Stimulated activated CD4-positive, alpha-beta T cell treated with anti-CD3 and anti-CD28 coated beads, TNF-alpha, amount 100 ng/mL, for 48 hours (primary cell): ENCODE measurements around the gene MED13.
"Not testable (repeated sequence)": the region's sequence is repeated elsewhere in the genome, so short reads cannot be mapped to it uniquely, and the experiment has no call there.

Experiments used
- DNase-seq, 3 donors: peaks; one replicate each; pipeline ENCODE4 v3.0.0-alpha.2; 2020; ENCODE audit warnings: low read depth in 3 of 3

The MED13 gene

GRCh38 chr17:62090021-62090824, 25.1 kb upstream of the MED13 start:
- no peak for DNase-seq

GRCh38 chr17:62089334-62089733, 24.3 kb upstream of the MED13 start:
- no peak for DNase-seq

- no peak for DNase-seq
These were observed 21.7 kb upstream of the MED13 start for GRCh38 chr17:62086737-62087136.

GRCh38 chr17:62085511-62086408, 20.7 kb upstream of the MED13 start:
- no peak for DNase-seq

GRCh38 chr17:62084585-62084984, 19.5 kb upstream of the MED13 start:
- no peak for DNase-seq

- no peak for DNase-seq
These were observed 18.6 kb upstream of the MED13 start for GRCh38 chr17:62083651-62084050.

- DNase-seq = no peak
These were observed 15.6 kb upstream of the MED13 start for GRCh38 chr17:62080647-62081046.

- no peak for DNase-seq
These were observed 12.9 kb upstream of the MED13 start for GRCh38 chr17:62078009-62078408.

- no peak for DNase-seq
These were observed 12.0 kb upstream of the MED13 start for GRCh38 chr17:62076864-62077788.

- DNase-seq = no peak
These were observed 10.3 kb upstream of the MED13 start for GRCh38 chr17:62075308-62075815.

GRCh38 chr17:62073993-62074392, 8.9 kb upstream of the MED13 start:
- no peak for DNase-seq

GRCh38 chr17:62072855-62073254, 7.8 kb upstream of the MED13 start:
- not testable (repeated sequence) for DNase-seq

- no peak for DNase-seq
These were observed 5.8 kb upstream of the MED13 start for GRCh38 chr17:62070900-62071299.

- DNase-seq = no peak
These were observed 2.4 kb upstream of the MED13 start for GRCh38 chr17:62067165-62068145.

GRCh38 chr17:62065611-62066468, 762 bp upstream of the MED13 start:
- DNase-seq = peak; percentile 96 to 99 (median 96)

GRCh38 chr17:62064029-62064790, 868 bp downstream of the MED13 start:
- no peak for DNase-seq

GRCh38 chr17:62062944-62063343, 2.1 kb downstream of the MED13 start:
- DNase-seq = no peak

- DNase-seq = no peak
These were observed 2.8 kb downstream of the MED13 start for GRCh38 chr17:62062302-62062701.

- no peak for DNase-seq
These were observed 5.7 kb downstream of the MED13 start for GRCh38 chr17:62059414-62059813.
